HT-29 (cell line): ENCODE results near the gene CEP120. TPM values are rescaled to one million over a fixed set of nuclear protein-coding genes. Genes with fewer than 3 reads are reported as not detected.
A peak's percentile ranks its signal among the peaks of the same experiment; 100 is the strongest.
"Not testable (repeated sequence)": the region's sequence is repeated elsewhere in the genome, so short reads cannot be mapped to it uniquely, and the experiment has no call there.

Experiments used
- DNase-seq: peaks from one replicate; pipeline ENCODE4 v3.0.0-alpha.2; 2015; ENCODE audit warnings: low spot score
- total RNA-seq: library from RNA; depleted of rRNA; stranded (reverse); fragments of >200 nt; shearing (Covaris generic); gene quantifications from 2 replicates; pipeline ENCODE4 v1.2.3, GENCODE V29; 2014

Gene CEP120
- total RNA-seq, 1 experiment from 2014 or later = 8.3 TPM

DNA sequence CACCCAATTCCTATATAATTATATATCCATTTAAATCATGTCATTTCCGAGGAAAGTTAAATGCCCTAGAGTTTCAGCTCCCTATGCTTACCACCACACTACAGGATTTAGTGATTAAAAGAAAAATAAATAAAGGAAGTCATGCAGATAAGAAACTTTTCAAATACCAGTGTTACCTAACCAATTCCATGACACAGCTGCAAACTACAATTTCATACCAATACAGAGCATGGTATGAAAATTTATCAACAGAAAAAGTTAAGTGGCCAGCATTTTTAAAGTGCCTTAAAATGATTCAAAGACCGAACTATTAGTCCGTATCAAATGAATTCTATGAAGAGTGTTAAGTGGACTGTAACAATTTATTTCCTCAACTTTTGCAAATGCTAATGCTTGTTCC is 35.9 kb downstream of the CEP120 start:
- no peak for DNase-seq

DNA sequence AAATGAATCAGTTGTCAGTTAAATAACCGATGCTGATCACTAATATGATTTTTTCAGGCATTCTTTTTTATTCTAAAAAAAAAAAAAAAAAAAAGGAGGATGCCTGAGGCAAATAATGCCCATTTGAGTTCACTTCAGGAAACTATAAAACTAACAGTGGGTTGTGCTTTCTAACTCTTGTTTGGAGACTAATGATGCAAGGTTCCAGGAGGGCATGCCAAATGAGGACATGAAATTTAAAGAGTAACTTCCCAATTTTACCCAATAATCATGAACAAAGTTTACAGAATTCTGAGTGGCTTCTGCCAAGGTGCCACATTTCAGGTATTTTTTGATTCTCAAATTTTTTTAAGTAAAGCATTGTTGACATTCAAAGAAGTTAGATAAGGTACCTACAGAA is 41.0 kb downstream of the CEP120 start:
- no peak for DNase-seq

- peak; percentile 41 for DNase-seq
Observed at GRCh38 chr5:123371575-123372179, 51.5 kb downstream of the CEP120 start.

DNA sequence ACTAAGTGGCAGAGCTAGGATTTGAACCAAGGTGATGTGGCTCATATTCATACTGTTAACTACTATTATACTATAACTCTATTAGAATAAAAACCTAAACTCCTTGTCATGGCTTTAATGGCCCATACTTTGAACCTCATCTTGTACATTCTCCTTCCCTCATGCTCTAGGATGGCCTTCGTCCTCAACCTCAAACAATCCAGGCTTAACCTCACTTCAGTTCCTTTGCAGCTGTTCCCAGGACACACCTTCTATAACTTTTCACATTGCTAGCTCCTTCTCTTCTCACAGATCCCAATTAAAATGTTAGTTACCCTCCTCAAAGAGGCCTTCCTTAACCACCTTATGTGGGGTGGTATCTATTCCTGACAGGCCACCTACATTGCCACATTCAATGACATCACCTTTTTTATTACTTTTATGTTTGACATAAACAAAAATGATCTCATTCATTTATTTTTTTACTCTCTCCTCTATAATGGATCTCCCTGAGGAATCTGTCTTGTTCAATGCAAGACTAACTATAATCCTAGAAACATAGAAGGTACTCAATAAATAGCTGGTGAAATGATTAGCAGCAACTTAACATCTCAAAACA is 53.7 kb downstream of the CEP120 start:
- DNase-seq = no peak

DNA sequence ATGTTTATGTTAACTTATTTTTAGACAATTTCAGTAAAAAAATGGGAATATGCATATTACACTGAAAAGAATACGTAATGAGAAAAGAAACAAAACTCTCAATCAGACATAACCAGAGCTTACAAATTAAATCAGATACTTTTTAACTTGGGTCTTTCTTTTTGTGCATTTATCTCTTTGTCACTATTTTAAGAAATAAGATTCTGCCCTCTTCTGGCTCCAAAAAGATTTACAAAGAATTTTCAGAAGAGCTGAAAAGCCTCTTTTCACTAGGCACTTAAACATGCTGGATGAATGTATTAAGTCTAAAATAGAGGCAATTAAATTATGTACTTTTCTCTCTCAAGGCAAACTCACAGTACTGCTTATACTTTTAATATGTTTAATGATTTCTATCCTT is 55.5 kb downstream of the CEP120 start:
- DNase-seq = peak; percentile 9

DNA sequence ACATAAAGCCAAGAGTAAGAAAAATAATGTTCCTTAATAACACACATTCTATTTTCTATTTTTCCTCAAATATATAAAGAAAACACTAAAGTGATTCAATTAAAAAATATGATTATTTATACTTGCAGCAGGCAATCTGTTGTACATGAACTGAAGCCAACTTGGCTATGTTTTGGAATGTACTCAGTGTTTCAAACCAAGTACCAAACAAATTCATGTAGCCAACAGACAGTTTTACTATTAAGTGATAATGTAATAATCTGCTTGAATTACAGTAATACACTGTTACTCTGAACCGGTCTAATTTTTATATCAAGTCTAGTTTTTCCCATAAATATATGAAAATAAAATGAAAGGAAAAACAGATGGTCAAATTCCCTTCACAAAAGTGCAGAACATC is 58.0 kb downstream of the CEP120 start:
- DNase-seq = no peak

- DNase-seq = no peak
Observed at GRCh38 chr5:123364441-123365155, 58.6 kb downstream of the CEP120 start.

DNA sequence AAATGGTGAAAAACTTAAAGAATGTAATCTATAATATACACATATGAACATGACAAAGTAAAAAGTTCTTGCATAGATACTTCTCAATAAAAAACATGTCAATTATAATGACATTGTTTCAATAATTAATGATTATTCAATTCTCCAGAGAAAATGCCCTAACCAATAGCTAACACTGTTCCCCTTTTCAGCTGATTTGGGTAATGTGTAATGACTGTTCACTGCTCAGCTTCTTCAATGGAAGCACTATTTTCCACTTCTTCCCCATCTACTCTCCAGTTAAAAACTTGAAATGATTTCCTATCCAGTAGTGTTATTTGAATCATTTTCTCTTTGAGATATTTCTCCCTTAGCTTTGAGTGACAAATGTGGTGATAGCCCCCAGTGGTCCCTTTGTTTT is 62.3 kb downstream of the CEP120 start:
- no peak for DNase-seq

GRCh38 chr5:123360201-123360571 is 63.0 kb downstream of the CEP120 start:
- no peak for DNase-seq

- no peak for DNase-seq
Observed at GRCh38 chr5:123359454-123360200, 63.6 kb downstream of the CEP120 start.

- no peak for DNase-seq
Observed at GRCh38 chr5:123358751-123359150, 64.5 kb downstream of the CEP120 start.

DNA sequence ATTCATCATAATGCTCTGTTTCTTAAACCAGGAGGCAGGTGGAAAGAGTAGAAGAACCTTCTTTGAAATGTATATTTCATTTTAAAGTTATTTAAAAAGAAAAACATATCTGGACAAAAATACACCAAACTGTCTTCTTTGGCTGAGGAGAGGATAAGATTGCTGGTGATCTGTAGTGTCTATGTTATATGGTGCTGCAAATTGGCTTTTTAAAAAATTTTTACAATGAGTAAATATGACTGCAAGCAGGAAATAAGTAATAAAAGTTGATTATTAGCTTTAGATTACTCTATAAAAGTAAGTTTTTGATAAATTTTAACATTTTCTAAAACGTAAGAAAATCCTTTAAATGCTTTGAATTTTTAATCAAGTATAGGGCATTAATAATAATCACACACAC is 64.9 kb downstream of the CEP120 start:
- DNase-seq = no peak

DNA sequence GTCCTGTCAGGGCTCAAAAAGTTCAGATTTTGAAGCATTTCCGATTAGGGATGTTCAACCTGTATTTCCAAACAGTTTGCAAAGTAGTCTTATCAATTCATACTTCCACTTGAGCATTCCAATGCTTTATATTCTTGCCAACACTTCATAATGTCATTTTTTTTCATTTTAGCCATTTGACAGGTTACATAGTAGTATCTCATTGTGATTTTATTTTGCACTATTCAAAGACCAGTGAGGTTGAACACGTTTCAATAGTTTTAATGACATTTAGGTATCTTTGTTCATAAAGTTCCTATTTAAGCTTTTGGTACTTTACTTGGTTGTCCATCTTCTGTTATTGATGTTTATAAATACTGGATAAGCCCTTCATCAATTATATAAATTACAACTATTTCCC is 71.4 kb downstream of the CEP120 start:
- no peak for DNase-seq

GRCh38 chr5:123351240-123351639 is 72.0 kb downstream of the CEP120 start:
- no peak for DNase-seq

DNA sequence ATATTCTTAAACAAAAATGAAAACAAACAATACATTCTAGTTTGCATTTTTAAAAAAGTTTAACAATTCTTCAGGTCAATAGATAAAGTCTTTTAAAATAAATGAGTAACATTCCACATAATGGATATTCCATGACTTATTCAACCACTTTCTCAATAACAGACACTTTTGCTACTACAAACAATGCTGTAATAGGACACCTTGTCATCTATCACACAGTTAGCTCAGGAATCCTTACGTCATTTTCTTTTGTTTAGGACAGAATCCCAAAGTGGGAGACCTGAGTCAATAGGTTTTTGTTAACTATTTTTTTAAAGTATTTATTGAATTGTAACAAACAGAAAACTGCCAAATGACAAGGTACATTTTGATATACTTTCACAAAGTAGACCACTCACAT is 72.5 kb downstream of the CEP120 start:
- DNase-seq = no peak

- DNase-seq = peak; percentile 39
Observed at GRCh38 chr5:123344816-123345426, 78.3 kb downstream of the CEP120 start.

- DNase-seq = no peak
Observed at GRCh38 chr5:123340928-123341327, 82.3 kb downstream of the CEP120 start.

GRCh38 chr5:123308377-123308776 is 114.8 kb downstream of the CEP120 start:
- DNase-seq = not testable (repeated sequence)

DNA sequence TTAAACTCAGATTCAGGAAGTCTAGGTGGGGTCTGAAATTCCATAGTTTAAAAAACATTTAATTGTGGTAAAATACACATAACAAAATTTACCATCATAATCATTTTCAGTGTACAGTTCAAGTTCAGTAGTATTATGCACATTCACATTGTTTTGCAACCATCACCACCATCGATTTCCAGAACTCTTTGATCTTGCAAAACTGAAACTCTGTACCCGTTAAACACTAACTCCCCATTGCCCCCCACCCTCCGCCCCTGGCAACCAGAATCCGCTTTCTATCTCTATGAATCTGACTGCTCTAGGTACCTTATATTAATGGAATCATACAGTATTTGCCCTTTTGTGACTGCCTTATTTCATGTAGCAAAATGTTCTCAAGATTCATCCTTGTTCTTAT is 117.5 kb downstream of the CEP120 start:
- no peak for DNase-seq

DNA sequence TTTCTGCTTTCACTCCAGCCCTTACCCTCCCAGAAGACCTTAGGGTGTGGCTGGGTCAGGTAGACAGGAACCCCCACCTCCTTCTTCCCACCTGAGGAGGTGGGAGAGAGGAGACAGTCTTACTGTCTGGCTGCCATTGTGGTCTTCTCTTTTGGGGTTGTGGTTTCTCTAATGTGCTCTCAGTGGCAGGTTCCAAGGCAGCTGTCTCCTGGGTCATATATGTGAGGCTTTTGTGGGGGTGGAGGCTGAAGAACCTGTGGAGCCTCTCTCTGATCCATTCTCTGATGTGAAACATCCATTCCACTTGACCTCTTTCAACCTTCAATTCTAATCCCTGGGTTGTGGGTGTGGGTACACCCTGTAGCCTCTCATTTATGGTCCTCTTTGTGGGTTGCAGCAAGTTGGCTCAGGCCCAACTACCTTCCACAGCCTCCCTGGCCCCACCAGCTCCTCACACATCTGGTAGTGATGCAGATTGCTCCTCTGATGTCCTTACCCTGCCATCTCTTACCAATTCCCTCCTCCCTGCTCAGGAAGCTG is 118.4 kb downstream of the CEP120 start:
- no peak for DNase-seq

DNA sequence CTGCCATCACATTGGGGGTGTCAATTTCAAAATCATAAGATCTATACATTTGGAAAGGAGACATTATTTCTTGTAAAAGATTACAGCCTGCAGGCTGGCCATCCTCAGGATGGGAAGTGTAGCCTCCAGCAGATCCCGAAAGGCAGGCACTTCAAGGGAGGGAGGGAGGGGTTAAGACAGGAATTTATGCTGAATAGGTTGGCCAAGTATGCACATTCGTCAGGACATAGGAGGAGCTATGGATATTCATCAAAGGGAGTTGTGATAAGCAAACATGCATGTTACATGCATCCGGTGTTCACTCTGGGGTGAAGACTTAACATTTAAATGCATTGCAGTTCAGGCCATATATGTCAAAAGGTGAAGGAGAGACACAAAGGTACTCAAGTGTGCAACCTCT is 119.4 kb downstream of the CEP120 start:
- DNase-seq = no peak

DNA sequence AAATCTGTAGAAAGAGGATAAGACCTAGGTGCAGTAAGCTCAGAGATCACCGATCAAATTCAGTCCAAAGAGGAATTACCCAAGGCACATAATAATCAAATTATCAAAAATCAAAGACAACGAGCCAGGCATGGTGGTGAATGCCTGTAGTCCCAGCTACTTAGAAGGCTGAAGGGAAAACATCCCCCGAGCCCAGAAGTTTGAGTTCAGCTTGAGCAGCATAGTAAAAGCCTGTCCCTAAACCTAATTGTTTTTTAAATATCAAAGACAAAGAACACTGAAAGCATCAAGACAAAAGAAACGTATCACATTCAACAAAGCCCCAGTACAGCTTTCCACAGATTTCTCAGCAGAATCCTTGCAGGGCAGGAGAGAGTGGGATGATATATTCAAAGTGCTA is 122.9 kb downstream of the CEP120 start:
- DNase-seq = no peak
